Inferior parietal cortex (tissue), 1 donor: ENCODE measurements around the gene TMEM89.

Experiments used
- DNase-seq: peaks from one replicate; pipeline ENCODE4 v3.0.0-alpha.2; 2016; ENCODE audit errors: extremely low spot score

Gene TMEM89

DNA sequence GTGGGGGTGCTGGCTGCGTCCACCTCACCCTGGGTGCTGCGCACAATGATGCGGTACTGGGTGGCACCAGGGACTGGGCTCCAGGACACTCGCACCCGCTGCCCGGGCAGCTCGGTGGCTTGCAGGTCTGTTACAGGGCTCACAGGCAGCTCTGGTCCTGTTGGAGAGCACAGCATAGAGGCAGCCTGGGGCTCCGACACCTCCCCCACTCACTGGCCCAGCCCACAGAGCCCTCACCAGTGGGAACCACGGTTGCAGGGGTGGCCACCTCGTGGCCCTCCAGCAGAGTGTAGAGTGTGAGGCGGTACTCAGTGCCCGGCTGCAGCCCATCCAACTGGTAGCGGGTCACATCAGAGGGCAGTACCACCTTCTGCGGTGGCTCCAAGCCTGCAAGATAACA lies 30.1 kb downstream of the TMEM89 start:
- DNase-seq: no peak

DNA sequence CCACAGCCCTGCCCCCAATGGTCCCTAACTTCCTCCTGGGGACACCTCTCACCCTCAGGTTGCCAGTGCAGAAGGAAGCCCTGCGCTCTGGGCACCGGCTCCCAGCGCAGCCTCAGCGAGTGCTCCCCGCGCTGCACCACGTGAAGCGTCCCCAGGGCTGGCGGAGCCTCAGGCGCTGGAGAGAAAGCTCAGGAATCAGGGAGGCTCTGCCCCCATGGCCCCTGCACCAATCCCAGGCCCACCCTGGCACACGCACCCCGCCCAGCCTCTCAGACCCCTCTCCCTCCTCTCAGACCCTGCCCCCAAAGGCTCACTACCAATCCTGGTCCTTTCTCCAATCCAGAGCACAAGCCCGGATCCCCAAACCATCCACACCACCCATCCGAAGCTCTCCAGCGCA lies 33.3 kb downstream of the TMEM89 start:
- no peak for DNase-seq

DNA sequence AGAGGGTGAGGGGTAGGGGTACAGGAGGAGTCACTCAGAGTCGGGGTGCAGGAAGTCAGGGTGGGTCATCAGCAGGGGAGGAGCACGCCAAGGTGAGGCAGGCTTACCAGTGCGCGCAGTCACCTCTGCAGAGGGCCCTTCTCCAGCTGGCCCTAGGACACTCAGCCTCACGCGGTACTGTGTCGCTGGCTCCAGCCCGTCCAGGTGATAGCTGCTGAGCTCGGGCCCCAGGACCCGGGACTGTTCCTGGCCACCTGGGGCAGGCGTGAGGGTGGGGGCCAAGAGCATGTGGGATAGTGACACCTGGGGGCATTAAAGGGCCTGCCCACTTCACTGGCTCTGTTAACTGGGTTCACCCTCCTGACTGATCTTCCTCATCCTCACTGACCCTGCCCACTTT lies 33.9 kb downstream of the TMEM89 start:
- no peak for DNase-seq

DNA sequence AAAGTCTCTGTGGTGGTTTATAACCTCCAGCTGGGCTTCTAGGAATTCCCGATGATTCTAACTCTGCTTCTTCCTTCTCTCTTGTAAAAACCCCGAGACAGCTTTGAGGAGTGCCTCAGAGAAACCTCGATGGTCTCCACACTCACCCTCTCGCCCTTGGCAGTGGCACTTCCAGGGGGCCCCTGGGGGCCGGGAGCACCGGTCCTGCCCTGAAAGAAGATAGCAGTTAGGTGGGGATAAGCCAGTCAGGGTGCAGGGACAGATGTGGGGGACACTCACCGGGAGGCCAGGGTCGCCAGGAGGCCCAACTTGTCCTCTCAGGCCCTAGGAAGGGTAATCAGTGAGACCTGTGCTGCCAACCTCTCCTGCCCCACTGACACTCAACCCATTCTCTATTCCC lies 36.2 kb downstream of the TMEM89 start:
- DNase-seq: no peak

DNA sequence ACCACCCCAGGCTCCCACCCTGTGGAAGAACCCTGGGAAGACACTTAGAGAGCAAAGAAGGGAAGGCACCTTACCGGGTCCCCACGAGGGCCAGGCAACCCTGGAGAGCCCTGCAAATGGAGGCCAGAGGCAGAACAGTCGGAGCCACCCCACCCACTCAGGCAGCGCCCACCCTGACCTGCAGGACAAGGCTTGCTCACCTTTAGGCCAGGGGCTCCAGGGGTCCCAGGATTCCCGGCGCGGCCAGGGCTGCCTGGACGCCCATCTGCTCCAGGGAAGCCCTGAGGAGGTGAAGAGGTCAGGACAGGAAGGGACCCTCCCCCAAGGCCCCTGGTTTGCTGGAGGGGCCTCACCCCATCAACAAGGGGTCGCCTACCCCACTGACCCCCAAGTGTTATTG lies 36.7 kb downstream of the TMEM89 start:
- no peak for DNase-seq

DNA sequence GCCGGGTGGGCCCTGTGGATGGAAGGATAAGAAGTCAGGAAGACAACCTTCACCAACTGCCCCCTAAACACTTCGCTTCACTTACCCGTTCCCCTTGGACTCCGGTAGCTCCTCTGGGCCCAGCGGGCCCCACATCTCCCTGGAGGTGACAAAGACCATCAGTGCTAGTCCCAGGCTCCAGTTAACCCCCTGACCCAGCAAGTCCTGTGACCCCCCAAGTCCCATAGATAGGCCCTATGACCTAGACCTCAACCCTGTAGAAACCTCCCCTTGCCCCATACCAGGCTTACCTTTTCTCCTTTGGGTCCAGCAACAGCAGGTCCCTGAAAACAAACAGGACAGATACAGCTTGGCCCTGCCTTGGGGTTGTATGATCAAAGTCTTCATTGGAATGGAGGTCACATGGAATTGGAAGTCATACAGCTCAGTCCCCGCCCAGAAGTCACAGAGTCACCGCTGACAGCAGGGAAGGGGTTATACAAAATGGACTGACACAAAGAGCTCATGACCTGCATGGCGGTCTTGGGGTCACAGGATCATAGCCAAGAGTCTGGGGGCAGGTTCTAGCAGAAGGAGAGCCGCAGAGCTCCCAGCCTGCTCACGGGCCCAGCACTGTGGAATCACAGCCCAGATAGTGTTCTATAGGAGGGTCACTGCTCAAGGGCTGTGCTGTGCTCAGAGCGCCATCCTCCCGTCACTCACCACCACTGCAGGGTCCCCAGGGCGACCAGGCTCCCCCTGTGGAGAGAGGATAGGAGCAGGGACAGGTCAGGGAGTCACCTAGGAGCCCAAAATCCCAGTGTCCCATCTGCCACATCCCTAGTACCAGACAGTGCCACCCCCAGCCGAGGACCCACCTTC lies 39.7 kb downstream of the TMEM89 start:
- DNase-seq: no peak

DNA sequence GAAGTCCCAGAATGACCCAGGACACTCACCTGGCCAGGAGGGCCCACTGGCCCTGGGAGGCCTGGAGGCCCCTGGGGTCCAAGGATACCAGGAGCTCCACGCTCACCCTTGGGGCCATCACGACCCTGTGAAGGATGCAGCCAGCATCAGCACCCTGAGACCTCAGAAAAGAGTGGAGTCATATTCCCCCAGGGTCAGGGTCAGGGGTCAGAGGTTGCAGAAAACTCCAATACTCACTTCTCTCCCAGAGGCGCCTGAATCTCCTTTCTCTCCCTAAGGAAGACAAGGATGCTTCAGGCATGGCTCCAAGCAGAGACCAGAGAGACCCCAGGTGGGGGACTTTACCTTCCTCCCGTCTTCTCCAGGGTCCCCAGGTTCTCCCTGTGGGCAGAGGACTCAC lies 44.9 kb downstream of the TMEM89 start:
- DNase-seq: no peak

DNA sequence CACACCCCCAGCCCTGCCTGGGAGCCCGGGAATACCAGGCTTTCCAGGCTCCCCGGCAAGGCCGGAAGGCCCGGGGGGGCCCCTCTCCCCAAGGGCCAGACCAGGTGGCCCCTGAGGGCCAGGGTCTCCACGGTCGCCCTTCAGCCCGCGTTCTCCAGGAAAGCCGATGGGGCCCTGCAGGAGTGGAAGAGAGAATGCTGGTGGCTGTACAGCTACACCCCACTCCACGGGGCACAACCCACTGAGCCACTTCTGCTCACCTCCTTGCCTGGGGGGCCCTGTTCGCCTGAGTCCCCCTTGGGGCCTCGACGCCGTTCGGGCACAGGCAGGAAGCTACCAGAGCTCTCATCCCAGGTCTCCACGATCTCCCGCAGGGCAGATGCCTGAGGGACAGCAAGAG lies 46.2 kb downstream of the TMEM89 start:
- DNase-seq: no peak

DNA sequence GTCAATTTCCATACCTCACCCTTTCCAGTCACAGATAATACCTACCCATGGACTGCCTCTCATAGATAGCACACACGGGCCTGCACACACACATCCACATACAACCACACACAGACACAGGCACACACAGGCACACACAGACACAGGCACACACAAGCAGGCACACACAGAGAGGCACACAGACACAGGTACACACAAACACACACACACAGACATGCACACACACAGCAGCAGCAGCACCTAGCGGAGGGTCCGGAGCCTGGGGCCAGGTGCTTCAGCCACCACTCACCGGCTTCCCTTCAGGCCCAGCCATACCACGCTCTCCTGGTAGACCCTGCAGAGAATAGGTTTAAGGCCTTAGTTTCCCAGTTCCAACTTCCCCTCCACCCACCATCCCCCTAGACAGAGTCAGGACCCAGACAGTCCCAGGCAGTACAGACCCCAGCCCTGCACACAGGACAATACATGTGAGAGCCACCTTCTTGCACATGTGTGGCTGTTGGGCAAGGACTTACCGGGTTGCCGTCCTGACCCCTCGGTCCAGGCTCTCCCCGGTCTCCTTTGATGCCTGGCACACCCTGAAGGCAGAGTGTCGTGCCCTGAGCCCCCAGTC lies 47.5 kb downstream of the TMEM89 start:
- DNase-seq: no peak

DNA sequence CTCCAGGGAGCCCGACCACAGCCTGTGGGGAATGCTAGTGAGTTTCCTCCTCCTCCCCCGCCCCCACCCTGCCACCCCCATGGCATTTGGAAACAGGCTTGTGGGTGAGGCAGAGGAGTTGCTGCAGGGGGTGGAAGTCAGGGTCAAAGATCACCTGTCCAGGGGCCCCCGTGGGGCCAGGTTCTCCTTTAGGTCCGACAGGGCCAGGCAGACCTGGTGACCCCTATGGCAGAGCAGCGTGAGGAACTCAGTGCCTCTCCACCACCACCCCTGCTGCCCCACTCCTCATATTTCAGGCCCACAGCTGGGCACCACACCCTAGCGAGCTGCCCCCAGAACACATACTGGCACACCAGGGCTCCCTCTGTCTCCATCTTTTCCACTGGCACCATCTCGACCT lies 49.1 kb downstream of the TMEM89 start:
- DNase-seq: no peak

DNA sequence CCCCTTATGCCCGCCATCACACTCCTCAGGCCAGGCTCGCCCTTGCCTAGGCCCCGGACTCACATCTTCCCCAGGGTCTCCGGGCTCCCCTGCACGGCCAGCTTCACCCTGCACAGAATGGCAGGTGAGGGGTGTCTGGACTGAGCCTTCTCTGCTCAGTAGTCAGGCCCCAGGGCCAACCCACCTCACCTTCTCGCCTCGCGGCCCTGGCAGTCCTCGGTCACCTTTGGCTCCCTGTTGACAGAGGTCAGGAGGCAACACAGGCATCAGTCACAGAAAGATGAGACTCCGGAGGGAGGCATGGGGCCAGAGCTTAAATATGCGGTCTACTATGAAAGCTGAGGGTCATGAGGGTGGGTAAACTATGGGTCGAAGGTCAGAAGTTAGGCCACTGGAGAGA lies 49.6 kb downstream of the TMEM89 start:
- DNase-seq: no peak
